ENCODE measurements around the gene NSUN5. TPM values are rescaled to one million over a fixed set of nuclear protein-coding genes. Genes with fewer than 3 reads are reported as not detected.

NSUN5 gene
- total and polyA plus RNA-seq, 9 of the 15 experiments (the other 6 are each of a cell fraction or from before 2014, with no cell fraction given) = 4.7 to 115 (median 43.0) TPM

DNA sequence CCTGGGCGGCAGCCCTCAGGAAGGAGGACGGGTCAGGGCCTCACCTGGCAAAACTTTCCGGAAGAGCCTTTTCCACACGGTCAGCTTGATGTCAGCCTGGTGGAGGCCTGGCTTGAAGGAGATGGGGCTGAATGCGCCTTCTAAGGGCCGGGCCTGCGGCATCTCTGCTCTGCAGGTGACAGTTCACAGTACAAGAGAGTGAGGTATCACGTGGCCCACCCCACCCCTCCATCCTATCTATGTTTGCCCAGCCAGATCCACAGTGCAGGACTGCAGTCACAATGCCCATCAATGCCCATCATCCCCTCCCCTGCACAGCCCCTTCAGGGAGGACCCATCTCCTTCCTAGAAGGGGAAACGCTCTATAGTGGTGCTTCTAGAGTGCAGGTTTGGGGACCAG is 7.9 kb upstream of the NSUN5 start:
- CTCF ChIA-PET (ENCODE audit: low intra/inter-chr PET ratio) = no interaction called here
- FAIRE-seq = no peak
- no peaks in the 10 kb centered on the region for H3K79me2 ChIP-seq (ENCODE audit: control insufficient read depth, insufficient read depth, low read length)

DNA sequence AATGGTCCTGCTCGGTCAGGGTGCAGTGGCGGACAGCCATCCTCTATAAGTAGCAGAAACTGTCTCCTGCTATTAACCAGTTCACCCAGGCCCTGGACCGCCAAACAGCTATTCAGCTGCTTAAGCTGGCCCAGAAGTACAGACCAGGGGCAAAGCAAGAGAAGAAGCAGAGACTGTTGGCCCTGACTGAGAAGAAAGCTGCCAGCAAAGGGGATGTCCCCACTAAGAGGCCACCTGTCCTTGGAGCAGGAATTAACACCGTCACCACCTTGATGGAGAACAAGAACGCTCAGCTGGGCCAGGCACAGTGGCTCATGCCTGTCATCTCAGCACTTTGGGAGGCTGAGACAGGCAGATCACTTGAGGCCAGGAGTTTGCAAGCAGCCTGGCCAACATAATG is 5.6 kb upstream of the NSUN5 start:
- Histone ChIP-seq H3K4me3 (no peak overlapping the region), H3K27ac (ENCODE audit: extremely low read depth, low read depth, low read length) (no peak overlapping the region), H3K27me3 (ENCODE audit: control insufficient read depth in 2 of 2, insufficient read depth in 2 of 2, low read length in 2 of 2) (peaks cover 0 to 22% of the 10 kb centered on the region in 2 experiments; a peak in 2 of 5 replicates), H3K79me2 (ENCODE audit: control insufficient read depth, insufficient read depth, low read length) (no peaks in the 10 kb centered on the region), H3K36me3 (ENCODE audit: control insufficient read depth, insufficient read depth, low read length) (no peaks in the 10 kb centered on the region), H3K4me2 (ENCODE audit: insufficient read depth, low read length) (no peak overlapping the region), H3K9ac (ENCODE audit: insufficient read depth in 1 of 2, low read depth in 2 of 2, low read length in 2 of 2) (no peak overlapping the region), H4K20me1 (replicated peaks; ENCODE audit: control insufficient read depth, insufficient read depth, low read length) (no peaks in the 10 kb centered on the region), H3K9me1 (ENCODE audit: control insufficient read depth, insufficient read depth, low read length) (no peaks in the 10 kb centered on the region), H2AFZ (ENCODE audit: low read depth, low read length) (no peak overlapping the region), H3K4me1 (replicated peaks in 1 of 2; ENCODE audit: control insufficient read depth in 2 of 2, insufficient read depth in 2 of 2, low read length in 2 of 2) (peaks cover 2 to 10% of the 10 kb centered on the region in 2 experiments; a peak in 4 of 5 replicates), H3K9me3 (replicated peaks; ENCODE audit: control insufficient read depth, insufficient read depth, low read depth, low read length) (no peaks in the 10 kb centered on the region)
- FAIRE-seq (no peak), ATAC-seq (no peak), DNase-seq (ENCODE audit: extremely low read depth in 1 of 4, low spot score in 3 of 4) (no peak)
- BruUV-seq (replicated peaks) = no TSS peak
- WGBS (ENCODE audit: insufficient coverage, low coverage, missing lambda C conversion rate) = 34% methylated on average over 5 of the region's 5 CpGs
- POLR2A ChIA-PET = interaction anchor here (0.6 kb wide), 1 partner anchor 12 kb away, joined by 3 read pairs; no protein-coding TSS in a partner anchor
- intact Hi-C loops (cut with micrococcal nuclease) (no loop called here), in situ Hi-C loops (cut with MboI) (no loop called here)
- TF ChIP-seq KLF13 (tag; IDR thresholded peaks at IDR 0.05; ENCODE audit: borderline replicate concordance, low read depth) (no peak), TOE1 (IDR thresholded peaks at IDR 0.05; ENCODE audit: borderline replicate concordance) (no peak), TOE1 (CRISPR knock-in tag; IDR thresholded peaks at IDR 0.05; ENCODE audit: borderline replicate concordance, low read depth) (no peak), POLR3G (IDR thresholded peaks at IDR 0.05; ENCODE audit: extremely low read depth, insufficient read length, insufficient replicate concordance) (no peak), ZNF23 (CRISPR knock-in tag; IDR thresholded peaks at IDR 0.05) (no peak), CBFA2T3 (IDR thresholded peaks at IDR 0.05) (no peak), SAFB (IDR thresholded peaks at IDR 0.05; ENCODE audit: borderline replicate concordance, low read depth, low read length) (no peak)
- CTCF ChIA-PET (ENCODE audit: low intra/inter-chr PET ratio) = no interaction called here

More for the DNA sequence above, 7.9 kb upstream of the NSUN5 start:
- ATAC-seq (peak; percentile 18; the same call in 2 of the 3 replicates), DNase-seq (ENCODE audit: extremely low read depth in 1 of 4, low spot score in 3 of 4) (no peak)
- no TSS peak for BruUV-seq (replicated peaks)
- H3K9me1 ChIP-seq (ENCODE audit: control insufficient read depth, insufficient read depth, low read length) = no peaks in the 10 kb centered on the region
- H3K36me3 ChIP-seq (ENCODE audit: control insufficient read depth, insufficient read depth, low read length) = no peaks in the 10 kb centered on the region
- TF ChIP-seq, protein P1, sequence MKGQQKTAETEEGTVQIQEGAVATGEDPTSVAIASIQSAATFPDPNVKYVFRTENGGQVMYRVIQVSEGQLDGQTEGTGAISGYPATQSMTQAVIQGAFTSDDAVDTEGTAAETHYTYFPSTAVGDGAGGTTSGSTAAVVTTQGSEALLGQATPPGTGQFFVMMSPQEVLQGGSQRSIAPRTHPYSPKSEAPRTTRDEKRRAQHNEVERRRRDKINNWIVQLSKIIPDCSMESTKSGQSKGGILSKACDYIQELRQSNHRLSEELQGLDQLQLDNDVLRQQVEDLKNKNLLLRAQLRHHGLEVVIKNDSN (CRISPR knock-in tag; IDR thresholded peaks at IDR 0.05) = peak; percentile 54
- no peak for TF ChIP-seq XRCC3 (IDR thresholded peaks at IDR 0.05)
- no peak for TF ChIP-seq FIP1L1 (IDR thresholded peaks at IDR 0.05; ENCODE audit: low read depth, low read length, poor library complexity, severe bottlenecking)
- peak overlapping the region in 1 of 2 experiments; percentile 2; a peak in 1 of 4 replicates for H3K9ac ChIP-seq (ENCODE audit: insufficient read depth in 1 of 2, low read depth in 2 of 2, low read length in 2 of 2)
- no peak overlapping the region for H2AFZ ChIP-seq (ENCODE audit: low read depth, low read length)
- no peaks in the 10 kb centered on the region for H3K9me3 ChIP-seq (replicated peaks; ENCODE audit: control insufficient read depth, insufficient read depth, low read depth, low read length)
- no peaks in the 10 kb centered on the region for H4K20me1 ChIP-seq (replicated peaks; ENCODE audit: control insufficient read depth, insufficient read depth, low read length)
- peaks cover 5 to 33% of the 10 kb centered on the region in 2 experiments; a peak in 3 of 5 replicates for H3K27me3 ChIP-seq (ENCODE audit: control insufficient read depth in 2 of 2, insufficient read depth in 2 of 2, low read length in 2 of 2)
- WGBS (ENCODE audit: insufficient coverage, low coverage, missing lambda C conversion rate) = 24% methylated on average over 9 of the region's 9 CpGs
- H3K4me3 ChIP-seq = no peak overlapping the region
- in situ Hi-C loops (cut with MboI) = loop anchor here (5.0 kb wide), 1 partner anchor 116 kb away; the partner anchor contains the start of gene FZD9
- H3K4me1 ChIP-seq (replicated peaks in 1 of 2; ENCODE audit: control insufficient read depth in 2 of 2, insufficient read depth in 2 of 2, low read length in 2 of 2) = peaks cover 0 to 14% of the 10 kb centered on the region in 2 experiments; a peak in 2 of 5 replicates
- no peak overlapping the region for H3K4me2 ChIP-seq (ENCODE audit: insufficient read depth, low read length)
- H3K27ac ChIP-seq (ENCODE audit: extremely low read depth, low read depth, low read length) = no peak overlapping the region
- POLR2A ChIA-PET = interaction anchor here (1.4 kb wide), 1 partner anchor 8 kb away, joined by 4 read pairs; no protein-coding TSS in a partner anchor
- intact Hi-C loops (cut with micrococcal nuclease) = no loop called here

All from K562 (cell line).